ENCODE measurements around the gene FAM120B.

FAM120B gene

GRCh38 chr6:170294298-170294730 lies 12.2 kb upstream of the FAM120B start:
- no peak overlapping the region for H3K4me3 ChIP-seq (ENCODE audit: extremely low read depth, insufficient read depth, low read length, poor library complexity, severe bottlenecking)
- no peaks in the 10 kb centered on the region for H3K9me3 ChIP-seq (ENCODE audit: control insufficient read depth, low read length)
- H3K27ac ChIP-seq (ENCODE audit: low read depth, low read length, severe bottlenecking): no peak overlapping the region
- WGBS, 2 experiments (ENCODE audit: insufficient coverage in 2 of 2): no CpG with 5 or more reads among the region's 2 CpGs
- no peaks in the 10 kb centered on the region for H3K36me3 ChIP-seq (ENCODE audit: control insufficient read depth, insufficient read depth, low read length)
- H3K4me1 ChIP-seq (ENCODE audit: control insufficient read depth, insufficient read depth, low read length, poor library complexity, severe bottlenecking): peaks cover 12% of the 10 kb centered on the region

GRCh38 chr6:170294813-170295509 lies 11.6 kb upstream of the FAM120B start:
- Histone ChIP-seq H3K4me3 (ENCODE audit: extremely low read depth, insufficient read depth, low read length, poor library complexity, severe bottlenecking) (peak overlapping the region; percentile 33), H3K27ac (ENCODE audit: low read depth, low read length, severe bottlenecking) (no peak overlapping the region), H3K4me1 (ENCODE audit: control insufficient read depth, insufficient read depth, low read length, poor library complexity, severe bottlenecking) (peaks cover 9% of the 10 kb centered on the region), H3K36me3 (ENCODE audit: control insufficient read depth, insufficient read depth, low read length) (no peaks in the 10 kb centered on the region), H3K9me3 (ENCODE audit: control insufficient read depth, low read length) (no peaks in the 10 kb centered on the region)
- 5 to 6% methylated on average over 18 to 22 of the region's 30 CpGs for WGBS, 2 experiments (ENCODE audit: insufficient coverage in 2 of 2)

- H3K9me3 ChIP-seq (ENCODE audit: control insufficient read depth, low read length): peaks cover 3% of the 10 kb centered on the region
- H3K4me3 ChIP-seq (ENCODE audit: extremely low read depth, insufficient read depth, low read length, poor library complexity, severe bottlenecking): peak overlapping the region; percentile 33
- 0 to 1% methylated on average over 63 to 78 of the region's 109 CpGs for WGBS, 2 experiments (ENCODE audit: insufficient coverage in 2 of 2)
- peaks cover 9% of the 10 kb centered on the region for H3K4me1 ChIP-seq (ENCODE audit: control insufficient read depth, insufficient read depth, low read length, poor library complexity, severe bottlenecking)
- no peak overlapping the region for H3K27ac ChIP-seq (ENCODE audit: low read depth, low read length, severe bottlenecking)
- no peaks in the 10 kb centered on the region for H3K36me3 ChIP-seq (ENCODE audit: control insufficient read depth, insufficient read depth, low read length)
Measured at GRCh38 chr6:170295510-170296422, 10.8 kb upstream of the FAM120B start.

- Histone ChIP-seq H3K9me3 (ENCODE audit: control insufficient read depth, low read length) (peaks cover 9% of the 10 kb centered on the region), H3K27ac (ENCODE audit: low read depth, low read length, severe bottlenecking) (no peak overlapping the region), H3K36me3 (ENCODE audit: control insufficient read depth, insufficient read depth, low read length) (no peaks in the 10 kb centered on the region), H3K4me3 (ENCODE audit: extremely low read depth, insufficient read depth, low read length, poor library complexity, severe bottlenecking) (peak overlapping the region; percentile 33), H3K4me1 (ENCODE audit: control insufficient read depth, insufficient read depth, low read length, poor library complexity, severe bottlenecking) (peaks cover 6% of the 10 kb centered on the region)
- WGBS, 2 experiments (ENCODE audit: insufficient coverage in 2 of 2): 0 to 1% methylated on average over 39 to 42 of the region's 47 CpGs
Measured at GRCh38 chr6:170296423-170296745, 10.2 kb upstream of the FAM120B start.

GRCh38 chr6:170296746-170297575 lies 9.6 kb upstream of the FAM120B start:
- peaks cover 12% of the 10 kb centered on the region for H3K9me3 ChIP-seq (ENCODE audit: control insufficient read depth, low read length)
- no peaks in the 10 kb centered on the region for H3K36me3 ChIP-seq (ENCODE audit: control insufficient read depth, insufficient read depth, low read length)
- H3K27ac ChIP-seq (ENCODE audit: low read depth, low read length, severe bottlenecking): no peak overlapping the region
- WGBS, 2 experiments (ENCODE audit: insufficient coverage in 2 of 2): 3 to 4% methylated on average over 26 to 66 of the region's 67 CpGs
- H3K4me1 ChIP-seq (ENCODE audit: control insufficient read depth, insufficient read depth, low read length, poor library complexity, severe bottlenecking): peaks cover 3% of the 10 kb centered on the region
- H3K4me3 ChIP-seq (ENCODE audit: extremely low read depth, insufficient read depth, low read length, poor library complexity, severe bottlenecking): peak overlapping the region; percentile 16

- Histone ChIP-seq H3K27ac (ENCODE audit: low read depth, low read length, severe bottlenecking) (no peak overlapping the region), H3K4me1 (ENCODE audit: control insufficient read depth, insufficient read depth, low read length, poor library complexity, severe bottlenecking) (peaks cover 3% of the 10 kb centered on the region), H3K4me3 (ENCODE audit: extremely low read depth, insufficient read depth, low read length, poor library complexity, severe bottlenecking) (no peak overlapping the region), H3K36me3 (ENCODE audit: control insufficient read depth, insufficient read depth, low read length) (no peaks in the 10 kb centered on the region), H3K9me3 (ENCODE audit: control insufficient read depth, low read length) (peaks cover 17% of the 10 kb centered on the region)
- WGBS, 2 experiments (ENCODE audit: insufficient coverage in 2 of 2): 0 to 25% methylated on average over 1 of the region's 11 CpGs
Measured at GRCh38 chr6:170297576-170298330, 8.8 kb upstream of the FAM120B start.

GRCh38 chr6:170298688-170299087 lies 7.9 kb upstream of the FAM120B start:
- 100% methylated on average over 1 of the region's 1 CpG; no CpG with 5 or more reads in 1 of the 2 experiments for WGBS, 2 experiments (ENCODE audit: insufficient coverage in 2 of 2)
- Histone ChIP-seq H3K4me3 (ENCODE audit: extremely low read depth, insufficient read depth, low read length, poor library complexity, severe bottlenecking) (no peak overlapping the region), H3K36me3 (ENCODE audit: control insufficient read depth, insufficient read depth, low read length) (no peaks in the 10 kb centered on the region), H3K9me3 (ENCODE audit: control insufficient read depth, low read length) (peaks cover 17% of the 10 kb centered on the region), H3K4me1 (ENCODE audit: control insufficient read depth, insufficient read depth, low read length, poor library complexity, severe bottlenecking) (peaks cover 3% of the 10 kb centered on the region), H3K27ac (ENCODE audit: low read depth, low read length, severe bottlenecking) (no peak overlapping the region)

- peaks cover 17% of the 10 kb centered on the region for H3K9me3 ChIP-seq (ENCODE audit: control insufficient read depth, low read length)
- WGBS, 2 experiments (ENCODE audit: insufficient coverage in 2 of 2): 33 to 57% methylated on average over 1 of the region's 1 CpG
- no peaks in the 10 kb centered on the region for H3K4me1 ChIP-seq (ENCODE audit: control insufficient read depth, insufficient read depth, low read length, poor library complexity, severe bottlenecking)
- no peaks in the 10 kb centered on the region for H3K36me3 ChIP-seq (ENCODE audit: control insufficient read depth, insufficient read depth, low read length)
- no peak overlapping the region for H3K4me3 ChIP-seq (ENCODE audit: extremely low read depth, insufficient read depth, low read length, poor library complexity, severe bottlenecking)
- no peak overlapping the region for H3K27ac ChIP-seq (ENCODE audit: low read depth, low read length, severe bottlenecking)
Measured at GRCh38 chr6:170301184-170301583, 5.4 kb upstream of the FAM120B start.

- peak overlapping the region; percentile 82 for H3K4me3 ChIP-seq (ENCODE audit: extremely low read depth, insufficient read depth, low read length, poor library complexity, severe bottlenecking)
- H3K27ac ChIP-seq (ENCODE audit: low read depth, low read length, severe bottlenecking): peak overlapping the region; percentile 53
- H3K36me3 ChIP-seq (ENCODE audit: control insufficient read depth, insufficient read depth, low read length): no peaks in the 10 kb centered on the region
- peaks cover 10% of the 10 kb centered on the region for H3K4me1 ChIP-seq (ENCODE audit: control insufficient read depth, insufficient read depth, low read length, poor library complexity, severe bottlenecking)
- H3K9me3 ChIP-seq (ENCODE audit: control insufficient read depth, low read length): peaks cover 13% of the 10 kb centered on the region
- 15 to 16% methylated on average over 29 of the region's 29 CpGs for WGBS, 2 experiments (ENCODE audit: insufficient coverage in 2 of 2)
Measured at GRCh38 chr6:170305805-170306323, 694 bp upstream of the FAM120B start.
